ENCODE results near the gene DDX24.

The DDX24 gene

DNA sequence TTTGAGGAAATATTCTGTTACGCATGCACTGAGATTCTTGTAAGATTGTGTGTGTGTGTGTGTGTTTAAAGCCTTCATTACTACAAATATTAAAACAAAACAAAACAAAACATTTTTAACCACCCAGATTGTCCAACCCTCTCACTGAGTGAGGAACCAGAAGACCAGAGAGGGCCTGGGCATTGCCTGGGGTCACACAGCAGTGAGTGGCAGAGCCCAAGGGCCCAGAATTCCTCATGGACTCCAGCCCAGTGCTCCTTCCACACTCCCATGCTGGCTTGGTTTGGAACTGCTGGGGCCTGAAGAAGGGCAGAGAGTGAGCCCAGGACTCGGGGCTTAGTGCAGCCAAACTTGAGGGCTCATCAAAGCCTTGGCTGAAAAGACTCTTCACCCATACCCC is 56.5 kb downstream of the DDX24 start:
- no peak for DNase-seq (ENCODE audit: low read depth)
- H3K4me3 ChIP-seq (ENCODE audit: low read depth, low read length), result no peak overlapping the region
- TF ChIP-seq, protein P1, sequence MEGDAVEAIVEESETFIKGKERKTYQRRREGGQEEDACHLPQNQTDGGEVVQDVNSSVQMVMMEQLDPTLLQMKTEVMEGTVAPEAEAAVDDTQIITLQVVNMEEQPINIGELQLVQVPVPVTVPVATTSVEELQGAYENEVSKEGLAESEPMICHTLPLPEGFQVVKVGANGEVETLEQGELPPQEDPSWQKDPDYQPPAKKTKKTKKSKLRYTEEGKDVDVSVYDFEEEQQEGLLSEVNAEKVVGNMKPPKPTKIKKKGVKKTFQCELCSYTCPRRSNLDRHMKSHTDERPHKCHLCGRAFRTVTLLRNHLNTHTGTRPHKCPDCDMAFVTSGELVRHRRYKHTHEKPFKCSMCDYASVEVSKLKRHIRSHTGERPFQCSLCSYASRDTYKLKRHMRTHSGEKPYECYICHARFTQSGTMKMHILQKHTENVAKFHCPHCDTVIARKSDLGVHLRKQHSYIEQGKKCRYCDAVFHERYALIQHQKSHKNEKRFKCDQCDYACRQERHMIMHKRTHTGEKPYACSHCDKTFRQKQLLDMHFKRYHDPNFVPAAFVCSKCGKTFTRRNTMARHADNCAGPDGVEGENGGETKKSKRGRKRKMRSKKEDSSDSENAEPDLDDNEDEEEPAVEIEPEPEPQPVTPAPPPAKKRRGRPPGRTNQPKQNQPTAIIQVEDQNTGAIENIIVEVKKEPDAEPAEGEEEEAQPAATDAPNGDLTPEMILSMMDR (IDR thresholded peaks at IDR 0.05; ENCODE audit: control insufficient read depth, extremely low read depth, insufficient read depth), result no peak

DNA sequence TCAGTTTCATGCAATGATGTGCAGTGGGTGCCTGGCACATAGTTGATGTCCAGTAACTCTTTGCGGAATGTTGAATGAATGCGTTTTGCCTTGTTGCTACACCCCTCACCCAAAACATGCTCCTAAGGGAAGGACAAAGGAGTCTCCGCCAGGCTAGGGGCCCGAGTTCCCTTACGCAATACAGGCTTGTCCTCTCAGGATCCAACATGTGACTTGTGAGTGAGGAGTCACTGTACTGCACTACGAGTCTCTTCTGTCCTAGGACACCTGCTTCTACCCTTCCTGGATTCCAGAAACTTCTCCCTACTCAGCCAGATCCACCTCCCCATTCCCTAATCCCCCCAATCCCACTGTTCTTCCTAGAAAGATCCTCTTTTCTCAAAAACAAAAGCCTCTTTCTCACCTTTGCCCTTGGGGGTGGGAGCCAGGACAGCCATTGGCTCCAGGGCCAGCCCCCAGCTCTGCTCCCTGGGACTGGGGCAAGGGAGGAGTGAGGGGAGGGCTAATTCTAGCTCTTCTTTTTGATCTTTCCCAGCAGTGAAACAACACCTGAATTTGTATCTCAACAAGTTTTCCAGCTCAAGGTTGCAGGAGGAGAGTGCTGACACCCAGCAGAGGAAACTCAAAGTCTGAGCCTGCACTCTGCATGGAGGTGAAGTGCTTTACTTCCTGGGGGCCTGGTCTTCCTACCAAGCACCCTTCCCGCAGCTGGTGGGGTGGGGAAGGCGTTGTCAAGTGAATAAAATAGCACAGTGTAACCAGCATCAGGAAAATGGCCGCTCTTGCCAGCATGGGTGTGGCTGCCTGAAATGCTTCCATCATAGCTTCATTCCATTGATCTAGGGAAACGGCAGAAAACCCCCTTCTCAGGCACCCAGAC is 58.2 kb downstream of the DDX24 start:
- TF ChIP-seq, protein P1 (IDR thresholded peaks at IDR 0.05; ENCODE audit: control insufficient read depth, extremely low read depth, insufficient read depth), result no peak
- DNase-seq (ENCODE audit: low read depth), result no peak

DNA sequence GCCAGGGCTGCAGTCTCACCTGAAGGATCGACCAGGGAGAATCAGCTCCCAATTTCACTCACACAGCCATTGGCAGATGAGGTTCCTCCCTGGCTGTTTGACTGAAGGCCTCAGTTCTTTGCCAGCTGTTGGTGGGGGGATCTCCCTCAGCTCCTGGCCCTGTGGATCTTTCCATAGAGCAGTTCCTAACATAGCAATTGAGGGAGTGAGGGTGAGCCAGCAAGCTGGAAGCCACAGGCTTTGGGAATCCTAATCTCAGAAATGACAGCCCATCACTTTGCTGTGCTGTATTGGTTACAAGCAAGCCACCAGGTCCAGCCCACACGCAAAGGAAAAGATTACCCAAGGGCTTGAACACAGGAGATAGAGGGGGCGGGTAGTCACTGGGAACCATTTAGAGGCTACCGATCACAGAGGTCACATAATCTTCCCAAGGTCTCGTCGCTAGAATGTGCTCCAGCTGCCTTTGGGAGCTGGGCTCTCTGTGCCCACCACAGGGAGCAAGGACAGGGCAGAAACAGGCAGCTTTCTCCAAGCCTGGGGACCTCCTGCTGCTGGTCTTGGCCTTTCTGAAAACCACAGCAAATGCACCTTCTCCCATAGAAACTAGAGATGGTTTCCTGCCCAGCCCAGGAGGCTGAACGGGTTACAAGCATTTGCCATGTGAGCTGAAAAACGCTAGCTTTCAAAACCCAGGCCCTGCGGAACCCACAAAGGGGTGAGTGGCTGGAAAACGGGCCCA is 59.4 kb downstream of the DDX24 start:
- TF ChIP-seq, protein P1 (IDR thresholded peaks at IDR 0.05; ENCODE audit: control insufficient read depth, extremely low read depth, insufficient read depth), result no peak
- H3K4me3 ChIP-seq (ENCODE audit: low read depth, low read length), result no peak overlapping the region
- DNase-seq (ENCODE audit: low read depth), result no peak

More for the DNA sequence above, 58.2 kb downstream of the DDX24 start:
- no peak overlapping the region for H3K4me3 ChIP-seq (ENCODE audit: low read depth, low read length)

DNA sequence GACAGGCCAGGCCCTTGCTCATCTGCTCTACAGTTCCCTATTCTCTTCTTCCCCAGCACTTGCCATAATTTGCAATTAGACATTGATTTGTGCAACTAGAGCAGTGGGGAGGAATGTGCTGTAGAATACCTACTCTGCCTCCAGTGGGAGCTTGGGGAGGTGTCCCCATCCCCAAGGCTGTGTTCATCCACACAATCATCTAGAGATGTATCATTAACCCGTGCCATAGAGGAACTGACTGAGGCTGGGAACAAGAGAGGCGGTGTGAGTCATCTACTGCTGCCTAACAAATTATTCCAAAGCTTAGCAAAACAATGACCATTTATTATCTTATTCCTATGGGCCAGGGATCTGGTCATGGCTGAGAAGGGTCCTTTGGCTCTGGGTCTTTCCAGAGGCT is 60.0 kb downstream of the DDX24 start:
- DNase-seq (ENCODE audit: low read depth), result no peak
- TF ChIP-seq, protein P1 (IDR thresholded peaks at IDR 0.05; ENCODE audit: control insufficient read depth, extremely low read depth, insufficient read depth), result no peak
- H3K4me3 ChIP-seq (ENCODE audit: low read depth, low read length), result no peak overlapping the region

DNA sequence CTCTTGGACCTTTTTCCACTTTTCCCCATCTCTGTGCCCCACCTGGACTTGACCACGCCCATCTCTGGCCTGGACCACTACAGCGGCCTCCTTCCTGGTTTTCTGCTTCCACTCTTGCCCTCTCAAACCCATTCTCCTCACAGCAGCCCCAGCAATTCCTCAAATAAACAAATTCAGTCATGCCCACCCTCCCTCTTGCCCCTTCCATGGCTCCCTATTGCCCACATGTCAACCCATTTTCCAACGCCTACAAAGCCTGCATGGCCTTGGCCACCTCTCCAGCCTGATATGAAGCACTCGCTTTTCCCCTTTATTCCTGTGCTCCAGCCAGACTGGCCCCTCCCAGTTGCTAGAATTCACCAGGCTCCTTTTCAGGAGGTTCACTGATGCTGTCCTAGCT is 60.7 kb downstream of the DDX24 start:
- TF ChIP-seq, protein P1 (IDR thresholded peaks at IDR 0.05; ENCODE audit: control insufficient read depth, extremely low read depth, insufficient read depth), result no peak
- DNase-seq (ENCODE audit: low read depth), result no peak
- no peak overlapping the region for H3K4me3 ChIP-seq (ENCODE audit: low read depth, low read length)

DNA sequence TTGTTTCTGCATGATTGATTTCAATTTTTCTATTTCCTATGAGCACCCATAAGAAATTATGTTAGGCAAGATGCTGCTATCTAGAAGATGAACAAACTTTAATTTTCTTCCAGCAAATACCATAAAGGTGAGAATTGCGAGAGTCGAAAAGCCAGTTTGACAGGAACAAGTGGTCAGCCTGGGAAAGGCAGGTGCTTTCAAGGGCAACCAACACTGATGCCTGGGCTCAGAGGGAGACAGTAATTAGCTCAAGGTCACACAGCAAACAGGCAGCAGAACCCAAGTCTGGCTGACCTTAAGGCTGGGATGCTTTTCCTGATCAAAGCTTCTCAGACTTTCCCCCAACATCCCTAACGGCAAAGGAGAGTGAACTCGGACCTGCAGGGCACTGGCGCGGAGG is 61.7 kb downstream of the DDX24 start:
- TF ChIP-seq, protein P1 (IDR thresholded peaks at IDR 0.05; ENCODE audit: control insufficient read depth, extremely low read depth, insufficient read depth), result no peak
- H3K4me3 ChIP-seq (ENCODE audit: low read depth, low read length), result no peak overlapping the region
- DNase-seq (ENCODE audit: low read depth), result peak; percentile 58

Measured in LNCaP clone FGC (cell line).